K562 (cell line): Measurements from ENCODE around the gene LRRIQ4. TPM values are rescaled to one million over a fixed set of nuclear protein-coding genes. Genes with fewer than 3 reads are reported as not detected.

Experiments used
- CCNT2 ChIP-seq: IDR thresholded peaks from 2 replicates; pipeline ENCODE4 v1.6.1; 2011; ENCODE audit warnings: borderline replicate concordance, low read depth, mild to moderate bottlenecking, moderate library complexity, mixed read lengths, low read length; ENCODE audit not compliant: insufficient read length; ENCODE audit errors: extremely low read depth
- DIDO1 ChIP-seq: fragments of 450-650 bp; IDR thresholded peaks from 2 replicates; pipeline ENCODE4 v1.6.1; 2016; ENCODE audit warnings: low read depth, missing biosample characterization, missing genetic modification characterization
- KAT7 ChIP-seq: sonication (generic); formaldehyde crosslinking; IDR thresholded peaks from 2 replicates; pipeline ENCODE4 v1.8.0; 2022; ENCODE audit warnings: missing genetic modification reagents, mild to moderate bottlenecking, borderline replicate concordance
- RBM39 ChIP-seq: fragments of 200-400 bp; formaldehyde crosslinking; optimal IDR thresholded peaks from 2 replicates; pipeline ENCODE3; 2018; ENCODE audit warnings: low read depth, low read length
- TGIF2 ChIP-seq: sonication (generic); formaldehyde crosslinking; IDR thresholded peaks from 2 replicates; pipeline ENCODE4 v1.8.1; 2022; ENCODE audit warnings: mild to moderate bottlenecking, missing genetic modification reagents, moderate library complexity
- ZBTB7A ChIP-seq: IDR thresholded peaks from 2 replicates; pipeline ENCODE4 v1.6.1; 2011; ENCODE audit warnings: low read depth, mild to moderate bottlenecking, low read length, moderate library complexity, borderline replicate concordance; ENCODE audit not compliant: control insufficient read depth
- polyA plus RNA-seq, 8 experiments: library from polyadenylated mRNA; depleted of rRNA in 4 of 8; stranded (reverse) in 5 of 8; unstranded in 3 of 8; fragments of >200 nt; fragmentation: Nextera tagmentation in 2 of 8; fragmentation: Illumina TruSeq in 1 of 8; extraction: Ambion mirVana in 2 of 8; extraction: Trizol in 1 of 8; gene quantifications; 2 replicates each; pipeline versions ENCODE4 v1.2.1 to v1.2.3, GENCODE V29; 2011 to 2014; ENCODE audit warnings: inconsistent platforms in 1 of 8, missing spikeins in 1 of 8
- total RNA-seq, 7 experiments: library from RNA; depleted of rRNA in 6 of 7; stranded (reverse); fragments of >200 nt in 6 of 7; fragmentation: Illumina TruSeq in 2 of 7; extraction: Trizol in 2 of 7; gene quantifications; 2 replicates each; pipeline versions ENCODE4 v1.2.1 to v1.2.3, GENCODE V29; 2011 to 2021; ENCODE audit warnings: low replicate concordance in 1 of 7
- TF ChIP-seq, protein P1 (sequence below), 2 experiments: fragments of 450-650 bp in 1 of 2; sonication (generic) in 1 of 2; formaldehyde crosslinking in 1 of 2; IDR thresholded peaks in 1 of 2; conservative IDR thresholded peaks in 1 of 2; 2 replicates each; pipeline versions ENCODE4 v1.6.1 to v1.8.1; 2016 to 2023; ENCODE audit warnings: mild to moderate bottlenecking in 2 of 2, moderate library complexity in 2 of 2, inconsistent platforms in 1 of 2, missing genetic modification reagents in 1 of 2
- TF ChIP-seq, protein P2 (sequence below), 3 experiments: fragments of 200-800 bp in 1 of 3; sonication (Bioruptor generic) in 1 of 3; sonication (generic) in 1 of 3; formaldehyde crosslinking in 1 of 3; IDR thresholded peaks; 2 replicates each; pipeline versions ENCODE4 v1.6.1 to v1.8.0; 2016 to 2022; ENCODE audit warnings: mild to moderate bottlenecking in 2 of 3, missing compliant biosample characterization in 2 of 3, missing genetic modification characterization in 2 of 3, missing genetic modification reagents in 1 of 3
- TF ChIP-seq, protein P3 (sequence below): fragments of 450-650 bp; IDR thresholded peaks from 2 replicates; pipeline ENCODE4 v1.6.1; 2016
- TF ChIP-seq, protein P4 (sequence below): sonication (generic); formaldehyde crosslinking; IDR thresholded peaks from 2 replicates; pipeline ENCODE4 v1.8.1; 2023; ENCODE audit warnings: mild to moderate bottlenecking, missing genetic modification reagents
- TF ChIP-seq, protein P5 (sequence below): fragments of 450-650 bp; IDR thresholded peaks from 2 replicates; pipeline ENCODE4 v1.6.1; 2014; ENCODE audit warnings: low read depth, mild to moderate bottlenecking, moderate library complexity, borderline replicate concordance
- TF ChIP-seq, protein P6 (sequence below): sonication (generic); formaldehyde crosslinking; IDR thresholded peaks from 2 replicates; pipeline ENCODE4 v1.9.0; 2022; ENCODE audit warnings: mild to moderate bottlenecking, missing genetic modification reagents

Gene LRRIQ4
- total and polyA plus RNA-seq, 9 of the 15 experiments (the other 6 are each of a cell fraction or from before 2014, with no cell fraction given): not detected

DNA sequence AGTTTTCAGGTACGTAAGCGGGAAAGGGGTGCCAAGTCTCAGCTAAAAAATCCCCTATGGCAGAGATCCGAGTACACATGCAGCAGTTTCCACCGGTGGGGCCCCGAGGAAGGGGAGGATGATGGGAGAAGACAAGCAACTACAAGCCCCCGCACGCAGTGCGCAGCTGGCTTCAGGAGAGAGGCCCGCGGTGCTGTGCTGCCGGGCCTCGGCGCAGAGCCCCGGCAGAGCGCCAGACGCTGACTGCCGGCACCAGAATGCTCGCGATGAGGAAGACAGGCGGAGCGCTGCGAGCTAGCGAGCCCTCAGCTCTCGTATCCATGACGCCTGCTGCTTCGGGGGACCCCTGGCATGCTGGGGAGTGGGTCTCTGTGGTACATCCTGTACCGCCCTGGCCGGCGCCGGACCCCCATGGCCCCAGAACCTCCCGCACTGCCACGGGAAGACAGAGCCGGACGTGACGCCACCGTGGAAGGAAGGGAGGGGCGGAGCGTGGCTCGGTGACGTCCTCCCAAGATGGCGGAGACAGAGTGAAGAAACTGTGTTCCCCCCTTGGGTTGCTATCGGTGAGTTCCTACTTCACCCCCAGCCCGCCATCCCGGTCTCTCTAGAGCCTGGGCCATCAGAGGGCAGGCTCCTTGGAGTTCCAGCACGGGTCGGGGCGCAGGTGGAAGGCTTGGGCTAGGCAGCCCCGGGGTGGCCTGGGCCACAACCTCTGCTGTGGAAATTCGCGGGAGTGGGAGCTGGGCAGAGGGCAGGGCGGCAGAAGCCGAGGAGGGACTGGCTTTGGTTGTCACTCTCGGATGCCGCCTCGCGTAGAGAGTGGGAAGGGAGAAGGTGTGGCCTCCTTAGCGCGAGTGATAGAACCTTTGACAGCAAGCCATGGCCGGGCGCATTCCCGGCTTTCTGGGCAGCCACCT, 39.5 kb upstream of the LRRIQ4 start, which contains the start of gene MYNN (continued):
- TF ChIP-seq, protein P1, sequence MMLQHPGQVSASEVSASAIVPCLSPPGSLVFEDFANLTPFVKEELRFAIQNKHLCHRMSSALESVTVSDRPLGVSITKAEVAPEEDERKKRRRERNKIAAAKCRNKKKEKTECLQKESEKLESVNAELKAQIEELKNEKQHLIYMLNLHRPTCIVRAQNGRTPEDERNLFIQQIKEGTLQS (IDR thresholded peaks at IDR 0.05): peak; percentile 75
- TF ChIP-seq, protein P1 (CRISPR knock-in tag; conservative IDR thresholded peaks at IDR 0.05): no peak
- peak; percentile 63 for TF ChIP-seq CCNT2
- peak; percentile 54; the same call in 1 of the 2 replicates for TF ChIP-seq TGIF2 (CRISPR knock-in tag)
- TF ChIP-seq, protein P2, sequence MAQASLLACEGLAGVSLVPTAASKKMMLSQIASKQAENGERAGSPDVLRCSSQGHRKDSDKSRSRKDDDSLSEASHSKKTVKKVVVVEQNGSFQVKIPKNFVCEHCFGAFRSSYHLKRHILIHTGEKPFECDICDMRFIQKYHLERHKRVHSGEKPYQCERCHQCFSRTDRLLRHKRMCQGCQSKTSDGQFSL (CRISPR knock-in tag; IDR thresholded peaks at IDR 0.05): 0 out of 2 replicates have a peak, but pooled peaks have one; percentile 31
- TF ChIP-seq, protein P2 (tag; IDR thresholded peaks at IDR 0.05): no peak
- TF ChIP-seq, protein P3, sequence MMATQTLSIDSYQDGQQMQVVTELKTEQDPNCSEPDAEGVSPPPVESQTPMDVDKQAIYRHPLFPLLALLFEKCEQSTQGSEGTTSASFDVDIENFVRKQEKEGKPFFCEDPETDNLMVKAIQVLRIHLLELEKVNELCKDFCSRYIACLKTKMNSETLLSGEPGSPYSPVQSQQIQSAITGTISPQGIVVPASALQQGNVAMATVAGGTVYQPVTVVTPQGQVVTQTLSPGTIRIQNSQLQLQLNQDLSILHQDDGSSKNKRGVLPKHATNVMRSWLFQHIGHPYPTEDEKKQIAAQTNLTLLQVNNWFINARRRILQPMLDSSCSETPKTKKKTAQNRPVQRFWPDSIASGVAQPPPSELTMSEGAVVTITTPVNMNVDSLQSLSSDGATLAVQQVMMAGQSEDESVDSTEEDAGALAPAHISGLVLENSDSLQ: peak; percentile 66
- TF ChIP-seq, protein P4, sequence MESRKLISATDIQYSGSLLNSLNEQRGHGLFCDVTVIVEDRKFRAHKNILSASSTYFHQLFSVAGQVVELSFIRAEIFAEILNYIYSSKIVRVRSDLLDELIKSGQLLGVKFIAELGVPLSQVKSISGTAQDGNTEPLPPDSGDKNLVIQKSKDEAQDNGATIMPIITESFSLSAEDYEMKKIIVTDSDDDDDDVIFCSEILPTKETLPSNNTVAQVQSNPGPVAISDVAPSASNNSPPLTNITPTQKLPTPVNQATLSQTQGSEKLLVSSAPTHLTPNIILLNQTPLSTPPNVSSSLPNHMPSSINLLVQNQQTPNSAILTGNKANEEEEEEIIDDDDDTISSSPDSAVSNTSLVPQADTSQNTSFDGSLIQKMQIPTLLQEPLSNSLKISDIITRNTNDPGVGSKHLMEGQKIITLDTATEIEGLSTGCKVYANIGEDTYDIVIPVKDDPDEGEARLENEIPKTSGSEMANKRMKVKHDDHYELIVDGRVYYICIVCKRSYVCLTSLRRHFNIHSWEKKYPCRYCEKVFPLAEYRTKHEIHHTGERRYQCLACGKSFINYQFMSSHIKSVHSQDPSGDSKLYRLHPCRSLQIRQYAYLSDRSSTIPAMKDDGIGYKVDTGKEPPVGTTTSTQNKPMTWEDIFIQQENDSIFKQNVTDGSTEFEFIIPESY (CRISPR knock-in tag): peak; percentile 56
- TF ChIP-seq, protein P5, sequence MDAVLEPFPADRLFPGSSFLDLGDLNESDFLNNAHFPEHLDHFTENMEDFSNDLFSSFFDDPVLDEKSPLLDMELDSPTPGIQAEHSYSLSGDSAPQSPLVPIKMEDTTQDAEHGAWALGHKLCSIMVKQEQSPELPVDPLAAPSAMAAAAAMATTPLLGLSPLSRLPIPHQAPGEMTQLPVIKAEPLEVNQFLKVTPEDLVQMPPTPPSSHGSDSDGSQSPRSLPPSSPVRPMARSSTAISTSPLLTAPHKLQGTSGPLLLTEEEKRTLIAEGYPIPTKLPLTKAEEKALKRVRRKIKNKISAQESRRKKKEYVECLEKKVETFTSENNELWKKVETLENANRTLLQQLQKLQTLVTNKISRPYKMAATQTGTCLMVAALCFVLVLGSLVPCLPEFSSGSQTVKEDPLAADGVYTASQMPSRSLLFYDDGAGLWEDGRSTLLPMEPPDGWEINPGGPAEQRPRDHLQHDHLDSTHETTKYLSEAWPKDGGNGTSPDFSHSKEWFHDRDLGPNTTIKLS: peak; percentile 65
- TF ChIP-seq DIDO1 (tag): 0 out of 2 replicates have a peak, but pooled peaks have one; percentile 34
- TF ChIP-seq ZBTB7A: peak; percentile 92
- TF ChIP-seq, protein P6, sequence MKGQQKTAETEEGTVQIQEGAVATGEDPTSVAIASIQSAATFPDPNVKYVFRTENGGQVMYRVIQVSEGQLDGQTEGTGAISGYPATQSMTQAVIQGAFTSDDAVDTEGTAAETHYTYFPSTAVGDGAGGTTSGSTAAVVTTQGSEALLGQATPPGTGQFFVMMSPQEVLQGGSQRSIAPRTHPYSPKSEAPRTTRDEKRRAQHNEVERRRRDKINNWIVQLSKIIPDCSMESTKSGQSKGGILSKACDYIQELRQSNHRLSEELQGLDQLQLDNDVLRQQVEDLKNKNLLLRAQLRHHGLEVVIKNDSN (CRISPR knock-in tag): 0 out of 2 replicates have a peak, but pooled peaks have one; percentile 37
- peak; percentile 80; the same call in 1 of the 2 replicates for TF ChIP-seq KAT7 (CRISPR knock-in tag)
- TF ChIP-seq RBM39: no peak
